AG10803 (cell line): Measurements from ENCODE around the gene ZNF30.
"Not testable (repeated sequence)": the region's sequence is repeated elsewhere in the genome, so short reads cannot be mapped to it uniquely, and the experiment has no call there.

ENCODE experiments used
- DNase-seq: peaks from one replicate; pipeline ENCODE4 v3.0.0; 2010; ENCODE audit warnings: low read depth
- H3K4me3 ChIP-seq: 2 replicates; pipeline ENCODE4 v1.5.1; 2011; ENCODE audit warnings: mild to moderate bottlenecking, low read length, control low read depth
- CTCF ChIP-seq: conservative IDR thresholded peaks from 2 replicates; pipeline ENCODE4 v1.5.1; 2011; ENCODE audit warnings: mild to moderate bottlenecking, low read length, control low read depth, inconsistent platforms

Gene ZNF30

DNA sequence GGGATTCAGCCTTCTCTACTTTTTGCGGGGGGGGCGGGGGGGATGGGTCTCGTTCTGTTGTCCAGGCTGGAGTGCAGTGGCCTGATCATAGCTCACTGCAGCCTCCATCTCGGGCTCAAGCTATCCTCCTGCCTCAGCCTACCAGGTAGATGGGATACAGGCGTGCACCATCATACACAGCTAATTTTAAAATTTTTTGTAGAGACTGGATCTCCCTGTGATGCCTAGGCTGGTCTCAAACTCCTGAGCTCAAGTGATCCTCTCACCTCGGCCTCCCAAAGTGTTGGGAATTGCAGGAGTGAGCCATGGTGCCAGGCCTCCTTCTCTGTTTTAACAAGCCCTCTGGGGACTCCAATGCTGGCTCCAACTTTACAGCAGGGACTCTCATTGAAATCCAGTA is 37.9 kb downstream of the ZNF30 start:
- DNase-seq = no peak
- H3K4me3 ChIP-seq = no peak overlapping the region
- TF ChIP-seq CTCF = no peak

GRCh38 chr19:34965505-34965904 is 38.8 kb downstream of the ZNF30 start:
- not testable (repeated sequence) for H3K4me3 ChIP-seq, DNase-seq

GRCh38 chr19:34967551-34967950 is 40.8 kb downstream of the ZNF30 start:
- no peak for TF ChIP-seq CTCF
- DNase-seq = no peak
- H3K4me3 ChIP-seq = no peak overlapping the region

GRCh38 chr19:34969721-34970120 is 43.0 kb downstream of the ZNF30 start:
- TF ChIP-seq CTCF = no peak
- H3K4me3 ChIP-seq = no peak overlapping the region
- DNase-seq = no peak

DNA sequence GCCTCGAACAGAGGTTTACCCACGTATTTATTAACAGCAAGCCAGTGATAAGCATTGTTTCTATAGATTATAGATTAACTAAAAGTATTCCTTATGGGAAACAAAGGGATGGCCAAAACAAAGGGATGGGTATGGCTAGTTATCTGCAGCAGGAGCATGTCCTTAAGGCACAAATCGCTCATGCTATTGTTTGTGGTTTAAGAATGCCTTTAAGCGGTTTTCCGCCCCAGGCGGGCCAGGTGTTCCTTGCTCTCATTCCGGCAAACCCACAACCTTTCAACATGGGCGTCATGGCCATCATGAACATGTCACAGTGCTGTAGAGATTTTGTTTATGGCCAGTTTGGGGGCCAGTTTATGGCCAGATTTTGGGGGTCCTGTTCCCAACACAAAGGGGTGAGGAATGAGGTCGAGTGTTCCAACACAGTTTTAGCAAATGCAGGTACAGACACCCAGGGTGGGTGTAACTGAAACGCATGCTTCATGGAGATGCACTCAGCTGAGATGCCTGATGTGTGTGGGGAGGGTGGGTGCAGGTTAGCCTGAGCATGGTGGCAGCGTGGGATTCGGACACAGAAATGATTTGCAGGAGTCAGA is 43.6 kb downstream of the ZNF30 start:
- not testable (repeated sequence) for DNase-seq, H3K4me3 ChIP-seq

DNA sequence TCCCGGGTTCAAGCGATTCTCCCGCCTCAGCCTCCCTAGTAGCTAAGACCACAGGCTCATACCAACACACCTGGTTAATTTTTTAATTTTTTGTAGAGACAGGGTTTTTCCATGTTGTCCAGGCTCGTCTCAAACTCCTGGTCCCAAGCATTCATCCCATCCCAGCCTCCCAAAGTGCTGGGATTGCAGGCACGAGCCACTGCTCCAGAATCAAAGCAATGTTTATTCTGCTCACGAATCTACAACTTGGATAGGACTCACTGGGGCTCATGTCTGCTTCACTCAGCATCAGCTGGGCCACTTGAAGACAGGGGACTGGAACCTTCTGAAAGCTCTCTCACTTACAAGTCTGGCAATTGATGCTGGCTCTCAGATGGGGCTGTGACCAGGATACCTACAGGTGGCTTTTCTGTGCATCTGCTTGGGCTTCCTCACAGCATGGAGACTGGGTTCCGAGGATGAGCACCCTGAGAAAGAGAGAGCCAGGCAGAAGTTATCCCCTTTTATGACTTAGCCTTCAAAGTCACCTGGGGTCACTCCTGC is 45.5 kb downstream of the ZNF30 start:
- no peak overlapping the region for H3K4me3 ChIP-seq
- no peak for DNase-seq
- TF ChIP-seq CTCF = no peak

- no peak for TF ChIP-seq CTCF
- H3K4me3 ChIP-seq = no peak overlapping the region
- peak; percentile 12 for DNase-seq
Observed at GRCh38 chr19:34974646-34975045, 47.9 kb downstream of the ZNF30 start.

GRCh38 chr19:34975056-34975455 is 48.4 kb downstream of the ZNF30 start:
- no peak overlapping the region for H3K4me3 ChIP-seq
- TF ChIP-seq CTCF = no peak

More at GRCh38 chr19:34975056-34975455, 48.4 kb downstream of the ZNF30 start:
- no peak for DNase-seq
